GM21526 (cell line): Measurements from ENCODE around the gene RFTN1.

ENCODE experiments used
- ATAC-seq: cut with Tn5 transposase; IDR thresholded peaks from one replicate; pipeline ENCODE4 v1.9.1; 2021; ENCODE audit warnings: moderate library complexity; ENCODE audit not compliant: unreplicated experiment, low FRiP score

Gene RFTN1

DNA sequence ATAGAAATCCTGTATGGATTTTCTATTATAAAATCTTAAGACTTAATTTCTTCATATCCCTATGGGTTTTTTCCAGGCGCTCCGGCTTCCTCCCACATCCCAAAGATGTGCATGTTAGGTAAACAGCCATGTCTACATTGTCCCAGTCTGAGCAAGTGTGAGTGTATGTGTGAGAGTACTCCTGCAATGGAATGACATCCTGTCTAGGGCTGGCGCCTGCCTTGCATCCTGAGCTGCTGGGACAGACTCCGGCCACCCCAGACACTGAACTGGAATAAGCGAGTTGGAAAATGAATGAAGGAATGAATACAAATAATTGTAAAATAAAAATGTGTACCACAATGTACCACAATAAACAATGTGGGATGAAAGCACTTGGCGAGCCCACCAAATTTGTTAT, 69.2 kb downstream of the RFTN1 start:
- ATAC-seq = no peak

GRCh38 chr3:16442730-16443129, 70.8 kb downstream of the RFTN1 start:
- ATAC-seq = no peak

DNA sequence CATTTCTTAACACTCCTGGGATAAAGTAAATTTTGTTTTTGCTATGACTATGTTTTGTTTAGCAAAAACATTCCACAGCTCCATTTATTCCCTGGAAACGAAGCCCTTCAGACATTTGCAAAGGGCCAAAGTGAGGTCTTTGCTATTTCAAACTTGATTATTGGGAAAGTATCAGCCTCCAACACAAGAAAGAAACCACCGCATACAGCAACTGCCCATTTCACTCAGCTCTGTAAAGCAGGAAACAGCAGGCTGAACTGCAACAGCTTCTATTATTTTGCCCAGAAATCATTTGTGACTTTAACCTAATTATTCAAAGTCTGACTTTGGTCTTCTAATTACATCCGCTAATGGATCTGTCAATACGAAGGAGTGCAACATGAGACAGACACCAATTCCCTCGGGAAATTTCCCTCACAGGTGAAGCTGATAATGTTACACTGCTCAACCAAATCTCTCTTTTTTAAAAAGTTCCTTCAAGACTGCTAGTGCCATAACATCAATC, 72.1 kb downstream of the RFTN1 start:
- ATAC-seq = no peak

DNA sequence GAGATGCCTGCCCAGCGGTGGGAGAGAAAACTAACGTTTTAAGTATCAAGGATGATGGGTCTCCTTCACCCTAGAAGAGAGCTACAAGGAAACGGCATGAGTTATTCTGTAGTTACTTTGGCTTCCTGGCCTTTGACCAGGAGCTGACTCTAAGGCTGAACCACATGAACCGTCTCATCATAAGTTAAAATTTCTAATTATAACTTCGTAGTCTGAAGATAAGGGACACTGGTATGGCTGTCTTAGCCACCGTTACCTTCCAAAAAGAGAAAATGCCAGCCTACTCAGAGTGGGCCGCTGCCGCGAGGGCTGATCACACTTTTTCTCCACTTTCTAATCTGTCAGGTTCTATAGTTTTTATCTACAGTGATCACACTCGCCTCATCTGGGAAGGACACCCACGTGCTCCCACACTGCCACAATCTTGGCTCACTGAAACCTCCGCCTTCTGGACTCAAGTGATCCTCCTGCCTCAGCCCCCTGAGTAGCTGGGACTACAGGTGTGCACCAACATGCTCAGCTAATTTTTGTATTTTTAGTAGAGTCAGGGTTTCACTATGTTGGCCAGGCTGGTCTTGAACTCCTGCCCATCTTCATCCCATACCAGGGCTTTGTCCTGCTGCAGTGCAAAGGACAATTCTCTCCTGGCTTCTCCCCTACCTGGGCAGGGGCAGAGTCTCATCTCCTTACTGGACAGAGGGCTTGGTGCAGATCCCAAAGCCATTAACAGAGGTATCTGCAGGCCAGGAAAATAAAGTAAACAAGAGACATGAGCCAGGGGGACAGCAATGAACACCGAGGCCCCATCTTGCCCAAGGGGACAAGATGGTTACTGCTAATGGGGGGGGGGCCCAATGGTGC, 73.4 kb downstream of the RFTN1 start:
- ATAC-seq = no peak

DNA sequence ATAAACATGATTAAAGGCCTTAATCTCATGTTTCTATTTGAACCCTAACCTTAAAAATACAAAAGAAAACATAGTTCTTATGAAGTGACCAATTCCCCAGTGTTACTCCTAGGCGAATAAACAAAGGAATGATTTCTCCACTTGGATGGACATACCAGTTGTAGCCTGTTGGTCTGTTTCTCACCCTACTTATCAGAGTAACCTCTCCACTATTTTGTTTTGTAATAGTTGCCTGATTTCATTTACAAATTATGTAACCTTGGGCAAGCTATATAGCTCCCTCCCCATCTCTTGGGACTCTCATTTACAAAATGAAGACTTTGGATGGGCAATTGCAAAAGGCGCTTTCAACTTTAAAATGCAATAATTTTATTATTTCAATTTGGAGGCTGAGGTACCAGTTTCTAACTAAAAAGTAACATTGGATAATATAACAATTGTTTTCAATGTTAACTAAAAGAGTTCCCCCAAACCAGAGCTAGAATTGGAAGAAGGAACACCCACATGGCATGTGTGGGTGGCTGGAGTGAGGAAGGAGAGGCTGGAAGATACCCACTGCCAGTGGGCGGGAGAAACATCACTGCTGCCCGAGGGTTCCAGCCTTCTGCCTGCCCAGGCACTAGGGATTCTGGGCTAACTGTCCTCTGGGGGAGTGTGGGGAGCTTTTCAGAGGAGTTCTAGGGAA, 74.2 kb downstream of the RFTN1 start:
- ATAC-seq = no peak

DNA sequence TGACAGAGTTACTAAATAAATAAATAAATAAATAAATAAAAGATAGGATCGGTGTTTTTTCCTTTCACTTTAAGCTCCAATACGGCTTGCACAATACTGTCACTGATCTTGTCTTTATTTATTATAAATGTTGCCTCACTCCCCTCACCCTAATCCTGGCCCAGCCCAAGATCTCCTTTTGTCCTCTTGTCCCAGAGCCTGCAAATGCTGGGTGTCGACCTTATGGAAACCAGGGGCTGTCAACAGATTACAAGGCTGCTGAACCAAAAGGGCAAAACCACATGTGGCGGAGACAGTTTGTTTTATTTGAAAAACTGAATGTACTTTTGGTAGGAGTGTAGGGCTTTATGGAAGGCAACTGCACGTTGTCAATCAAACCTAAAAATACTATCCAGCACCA, 75.9 kb downstream of the RFTN1 start:
- no peak for ATAC-seq

DNA sequence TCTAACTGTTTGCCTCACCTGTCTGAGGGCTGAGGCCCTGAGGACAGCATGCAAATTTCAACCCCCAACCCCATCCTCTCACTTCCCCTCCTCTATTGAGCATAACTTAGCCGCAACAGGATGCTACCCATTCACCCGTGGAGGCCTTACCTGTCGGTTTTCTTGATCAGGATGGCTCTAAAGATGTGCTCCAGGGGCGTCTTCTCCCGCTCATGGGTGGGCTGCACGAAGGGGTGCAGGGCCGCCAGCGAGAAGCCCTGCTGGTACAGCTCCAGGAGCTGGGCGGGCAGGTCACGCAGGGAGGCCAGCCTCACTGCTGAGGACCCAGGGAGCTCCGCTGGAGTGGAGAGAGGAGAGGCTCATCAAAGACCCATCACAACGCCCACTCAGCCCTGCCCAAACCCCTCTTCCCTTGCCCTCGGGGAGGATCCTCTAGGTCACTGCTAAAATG, 79.8 kb downstream of the RFTN1 start:
- ATAC-seq = peak; percentile 91

GRCh38 chr3:16432714-16433113, 80.8 kb downstream of the RFTN1 start:
- ATAC-seq = no peak

DNA sequence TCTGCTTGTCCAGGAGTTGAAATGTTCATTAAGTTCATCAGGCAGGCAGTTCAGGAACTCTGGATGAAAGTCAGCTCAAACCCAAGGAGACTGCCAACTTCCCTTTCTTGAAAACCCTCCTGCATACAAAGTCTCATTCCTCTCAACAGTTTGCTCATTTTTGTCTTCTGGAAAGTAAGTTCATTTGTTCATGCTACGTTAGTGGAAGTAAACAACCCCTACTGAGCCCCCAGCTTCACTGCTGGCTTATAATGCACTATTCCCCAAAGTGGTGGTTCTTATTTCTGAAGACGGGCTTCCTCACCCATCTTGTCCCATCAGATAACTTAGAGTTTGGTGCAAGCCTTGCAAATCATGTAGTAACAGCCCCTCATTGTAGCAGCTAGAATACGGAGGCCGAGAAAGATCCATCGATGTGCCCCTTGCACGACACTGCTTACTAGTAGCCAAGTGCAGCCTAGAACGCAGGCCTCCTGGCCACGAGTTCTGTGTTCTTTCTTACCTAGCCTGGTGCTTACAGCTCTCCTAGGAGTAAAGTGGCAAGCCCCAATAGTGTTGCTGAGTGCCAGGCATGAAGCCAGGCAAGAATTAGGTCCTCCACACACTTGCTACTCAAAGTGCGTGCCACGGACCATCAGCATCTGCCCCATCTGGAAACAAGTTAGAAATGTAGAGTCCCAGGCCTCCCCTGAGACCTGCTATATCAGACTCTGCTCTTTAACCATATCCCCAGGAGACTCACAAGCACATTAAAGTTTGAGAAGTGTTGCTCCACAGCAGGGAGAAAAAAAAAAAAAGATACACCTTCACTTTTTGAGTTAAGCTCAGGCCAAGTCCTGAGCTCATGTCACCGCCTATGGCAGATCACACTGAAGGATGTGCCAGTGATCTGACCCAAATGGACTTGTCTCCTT, 82.5 kb downstream of the RFTN1 start:
- no peak for ATAC-seq

- ATAC-seq = no peak
Observed at GRCh38 chr3:16429086-16429485, 84.4 kb downstream of the RFTN1 start.

- ATAC-seq = no peak
Observed at GRCh38 chr3:16428612-16429011, 84.9 kb downstream of the RFTN1 start.

DNA sequence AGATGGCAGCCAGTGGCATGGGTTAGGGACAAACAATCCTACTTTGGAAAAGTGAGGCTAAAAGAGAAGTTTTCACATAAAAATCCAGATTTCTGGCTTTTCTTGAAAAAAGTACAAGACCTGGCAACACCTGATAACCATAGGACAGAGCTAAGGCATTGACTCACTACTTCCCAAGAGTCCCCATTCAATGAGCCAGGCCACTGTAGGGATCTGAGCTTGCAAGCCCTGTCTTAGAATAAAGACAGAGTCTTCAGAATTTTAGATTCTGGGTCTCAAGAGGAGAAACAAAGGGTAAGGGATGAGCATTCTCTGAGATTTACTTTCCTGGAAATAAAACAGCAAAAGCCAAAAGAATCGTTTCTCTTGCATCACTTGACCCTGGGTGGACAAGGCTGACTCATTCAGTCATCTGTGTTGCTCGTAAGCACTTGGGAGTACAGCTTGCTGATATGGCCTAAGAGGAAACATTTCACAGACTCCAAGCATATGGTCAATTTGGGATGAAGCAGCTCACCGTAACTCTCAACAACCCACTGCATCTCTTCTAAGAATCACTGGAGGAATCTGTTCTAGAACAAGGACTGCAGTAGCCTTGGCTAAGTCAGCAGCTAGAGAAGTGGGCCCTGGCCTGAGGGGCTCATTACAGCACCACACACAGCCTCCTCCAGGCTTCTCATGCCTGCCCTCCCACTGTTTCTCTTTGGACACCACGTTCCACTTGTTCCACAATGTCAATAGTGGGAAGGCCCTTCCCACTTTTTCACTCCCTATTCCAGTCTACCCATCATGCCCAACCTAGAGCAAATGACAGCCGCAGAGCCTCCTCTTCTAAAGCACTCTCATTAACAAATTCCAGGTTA, 86.2 kb downstream of the RFTN1 start:
- no peak for ATAC-seq

GRCh38 chr3:16426665-16427064, 86.8 kb downstream of the RFTN1 start:
- ATAC-seq = no peak

GRCh38 chr3:16426029-16426400, 87.5 kb downstream of the RFTN1 start:
- no peak for ATAC-seq

GRCh38 chr3:16425398-16426028, 88.0 kb downstream of the RFTN1 start:
- no peak for ATAC-seq

GRCh38 chr3:16423947-16424673, 89.4 kb downstream of the RFTN1 start:
- ATAC-seq = peak; percentile 83

GRCh38 chr3:16423298-16423697, 90.2 kb downstream of the RFTN1 start:
- ATAC-seq = no peak

DNA sequence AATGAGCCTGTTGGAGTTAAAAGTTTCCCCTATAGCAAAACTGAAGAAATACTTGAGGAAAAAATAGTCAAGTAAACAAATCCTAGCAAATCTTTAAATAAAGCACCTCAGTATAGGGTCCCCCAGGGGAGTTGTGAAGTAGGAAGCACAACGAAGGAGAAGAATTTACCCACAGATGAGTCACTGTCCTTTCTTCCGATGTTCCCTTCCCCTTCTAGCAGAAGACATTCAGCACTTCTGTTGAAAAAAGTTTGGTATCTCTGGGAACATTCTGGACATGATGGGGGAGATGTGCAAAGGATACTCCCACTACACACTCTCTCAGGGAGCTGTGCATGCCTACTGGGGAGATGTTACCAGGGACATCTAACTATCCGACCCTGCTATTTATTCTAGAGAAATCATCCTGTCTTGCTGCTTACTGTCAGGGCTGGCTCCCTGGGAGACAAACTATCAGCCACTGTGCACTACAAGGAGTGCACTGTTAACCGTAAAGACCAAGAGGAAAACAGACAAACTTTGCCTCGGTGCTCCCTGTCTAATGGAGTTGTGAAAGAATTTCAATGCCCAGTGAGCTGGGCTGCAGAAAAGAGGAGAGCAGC, 93.8 kb downstream of the RFTN1 start:
- ATAC-seq = no peak
